OCI-LY1 (cell line): ENCODE data around the gene XRCC6.

Source experiments
- H2AFZ ChIP-seq: fragments of 200-600 bp; sonication (generic), shearing (Covaris generic); 2 replicates; pipeline ENCODE4 v1.6.0; 2014; ENCODE audit warnings: antibody characterized with exemption, mild to moderate bottlenecking, low read length
- H3F3A ChIP-seq: fragments of 200-600 bp; sonication (generic), shearing (Covaris generic); 2 replicates; pipeline ENCODE4 v1.6.0; 2014; ENCODE audit warnings: mild to moderate bottlenecking, antibody characterized with exemption, low read length, moderate library complexity; ENCODE audit not compliant: insufficient read depth
- H3K27ac ChIP-seq: fragments of 200-600 bp; sonication (generic); 2 replicates; pipeline ENCODE4 v1.5.1; 2014; ENCODE audit warnings: low read length, mixed run types, mild to moderate bottlenecking, low read depth; ENCODE audit not compliant: poor library complexity, severe bottlenecking
- H3K27me3 ChIP-seq: fragments of 200-600 bp; sonication (generic); 2 replicates; pipeline ENCODE4 v1.6.0; 2014; ENCODE audit warnings: antibody characterized with exemption, mild to moderate bottlenecking, low read length, moderate library complexity; ENCODE audit not compliant: insufficient read depth
- H3K36me3 ChIP-seq: fragments of 200-600 bp; sonication (generic); 2 replicates; pipeline ENCODE4 v1.6.1; 2014; ENCODE audit warnings: mild to moderate bottlenecking, antibody characterized with exemption, low read length, moderate library complexity, mixed read lengths; ENCODE audit not compliant: insufficient read depth
- H3K4me1 ChIP-seq: fragments of 200-600 bp; sonication (generic); 2 replicates; pipeline ENCODE4 v1.5.1; 2014; ENCODE audit warnings: mild to moderate bottlenecking, low read length, moderate library complexity; ENCODE audit not compliant: insufficient read depth, severe bottlenecking
- H3K4me2 ChIP-seq: fragments of 200-600 bp; sonication (generic), shearing (Covaris generic); 2 replicates; pipeline ENCODE4 v1.6.1; 2014; ENCODE audit warnings: low read length
- H3K4me3 ChIP-seq: fragments of 200-600 bp; sonication (generic); 2 replicates; pipeline ENCODE4 v1.5.1; 2014; ENCODE audit warnings: low read length, low read depth, mild to moderate bottlenecking, mixed read lengths; ENCODE audit not compliant: poor library complexity, severe bottlenecking
- H3K79me2 ChIP-seq: fragments of 200-600 bp; shearing (Covaris generic); 2 replicates; pipeline ENCODE4 v1.6.1; 2016; ENCODE audit warnings: mixed run types, low read length, mixed read lengths; ENCODE audit not compliant: insufficient read depth
- H3K9ac ChIP-seq: fragments of 200-600 bp; sonication (generic), shearing (Covaris generic); 2 replicates; pipeline ENCODE4 v1.6.1; 2014; ENCODE audit warnings: mild to moderate bottlenecking, low read length, mixed read lengths
- H3K9me2 ChIP-seq: fragments of 200-600 bp; sonication (generic), shearing (Covaris generic); 2 replicates; pipeline ENCODE4 v1.6.1; 2014; ENCODE audit warnings: low read depth, mild to moderate bottlenecking, low read length, mixed read lengths
- H3K9me3 ChIP-seq: fragments of 200-600 bp; shearing (Covaris generic); 2 replicates; pipeline ENCODE4 v1.6.1; 2014; ENCODE audit warnings: low read length, mixed read lengths
- H4K20me1 ChIP-seq: fragments of 200-600 bp; sonication (generic), shearing (Covaris generic); 2 replicates; pipeline ENCODE4 v1.6.0; 2016; ENCODE audit warnings: mild to moderate bottlenecking, low read length; ENCODE audit not compliant: insufficient read depth
- EZH2 ChIP-seq: fragments of 200-600 bp; sonication (generic), shearing (Covaris generic); IDR thresholded peaks from 2 replicates; pipeline ENCODE4 v1.8.0; 2017; ENCODE audit warnings: borderline replicate concordance, mixed run types, mild to moderate bottlenecking, antibody characterized with exemption, low read length, moderate library complexity, mixed read lengths
- TF ChIP-seq, protein P1 (sequence below): fragments of 200-600 bp; sonication (generic), shearing (Covaris generic); IDR thresholded peaks from 2 replicates; pipeline ENCODE4 v1.5.1; 2017; ENCODE audit warnings: mild to moderate bottlenecking, antibody characterized with exemption, low read length, moderate library complexity, mixed read lengths

Gene XRCC6

DNA sequence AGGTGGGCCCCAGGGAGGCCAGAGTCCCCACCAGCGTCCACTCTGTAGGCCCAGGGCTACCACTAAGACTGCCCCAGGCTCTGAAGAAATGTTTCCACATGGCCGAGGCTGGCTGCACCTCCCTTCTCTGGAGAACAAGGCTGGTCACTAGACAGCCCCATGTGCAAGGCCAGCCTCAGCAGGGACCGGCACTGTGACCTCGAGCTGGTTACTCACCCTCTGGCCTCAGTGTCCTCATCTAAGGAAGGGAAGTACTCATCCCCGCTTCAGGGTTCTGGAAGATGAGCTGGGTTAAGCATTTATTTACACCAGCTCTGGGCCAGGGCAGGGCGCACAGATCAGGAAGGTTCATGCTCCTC, 41.1 kb upstream of the XRCC6 start:
- no peaks in the 10 kb centered on the region for H3K4me1 ChIP-seq
- H3K27ac ChIP-seq: no peak overlapping the region
- peaks cover 29% of the 10 kb centered on the region for H3K36me3 ChIP-seq
- no peaks in the 10 kb centered on the region for H3K27me3 ChIP-seq
- H3K79me2 ChIP-seq: no peaks in the 10 kb centered on the region
- no peak overlapping the region for H3K9ac ChIP-seq
- H3K9me3 ChIP-seq: no peaks in the 10 kb centered on the region
- H2AFZ ChIP-seq: no peak overlapping the region
- H4K20me1 ChIP-seq: no peaks in the 10 kb centered on the region
- no peaks in the 10 kb centered on the region for H3K9me2 ChIP-seq
- TF ChIP-seq EZH2: no peak
- TF ChIP-seq, protein P1, sequence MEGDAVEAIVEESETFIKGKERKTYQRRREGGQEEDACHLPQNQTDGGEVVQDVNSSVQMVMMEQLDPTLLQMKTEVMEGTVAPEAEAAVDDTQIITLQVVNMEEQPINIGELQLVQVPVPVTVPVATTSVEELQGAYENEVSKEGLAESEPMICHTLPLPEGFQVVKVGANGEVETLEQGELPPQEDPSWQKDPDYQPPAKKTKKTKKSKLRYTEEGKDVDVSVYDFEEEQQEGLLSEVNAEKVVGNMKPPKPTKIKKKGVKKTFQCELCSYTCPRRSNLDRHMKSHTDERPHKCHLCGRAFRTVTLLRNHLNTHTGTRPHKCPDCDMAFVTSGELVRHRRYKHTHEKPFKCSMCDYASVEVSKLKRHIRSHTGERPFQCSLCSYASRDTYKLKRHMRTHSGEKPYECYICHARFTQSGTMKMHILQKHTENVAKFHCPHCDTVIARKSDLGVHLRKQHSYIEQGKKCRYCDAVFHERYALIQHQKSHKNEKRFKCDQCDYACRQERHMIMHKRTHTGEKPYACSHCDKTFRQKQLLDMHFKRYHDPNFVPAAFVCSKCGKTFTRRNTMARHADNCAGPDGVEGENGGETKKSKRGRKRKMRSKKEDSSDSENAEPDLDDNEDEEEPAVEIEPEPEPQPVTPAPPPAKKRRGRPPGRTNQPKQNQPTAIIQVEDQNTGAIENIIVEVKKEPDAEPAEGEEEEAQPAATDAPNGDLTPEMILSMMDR: no peak
- H3K4me3 ChIP-seq: no peak overlapping the region
- H3K4me2 ChIP-seq: no peak overlapping the region
- no peaks in the 10 kb centered on the region for H3F3A ChIP-seq

DNA sequence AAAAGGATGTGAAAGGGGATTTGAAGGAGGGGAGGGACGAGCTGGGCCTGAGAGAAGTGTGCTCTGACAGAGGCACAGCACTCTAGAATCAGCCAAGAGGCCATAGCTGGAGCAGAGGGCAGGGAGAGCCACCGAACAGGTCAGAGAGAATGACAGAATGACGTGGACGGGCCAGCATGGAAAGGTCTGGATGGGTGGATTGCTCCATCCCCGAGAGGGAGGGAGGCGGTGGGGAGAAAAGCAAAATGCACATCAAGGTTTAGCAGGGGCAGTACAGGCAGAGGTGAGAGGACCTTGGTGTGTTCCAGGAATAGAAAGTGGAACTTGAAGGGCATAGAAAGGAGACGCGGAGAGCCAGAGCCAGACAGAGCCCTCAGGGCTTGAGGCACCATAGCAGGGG, 38.4 kb upstream of the XRCC6 start:
- Histone ChIP-seq H3K4me1 (peaks cover 4% of the 10 kb centered on the region), H3K27ac (no peak overlapping the region), H3K9ac (no peak overlapping the region), H3K9me2 (no peaks in the 10 kb centered on the region), H3K27me3 (no peaks in the 10 kb centered on the region), H3K9me3 (no peaks in the 10 kb centered on the region), H3K4me2 (no peak overlapping the region), H3K4me3 (no peak overlapping the region), H2AFZ (no peak overlapping the region), H3F3A (no peaks in the 10 kb centered on the region), H3K36me3 (peaks cover 21% of the 10 kb centered on the region; the same call in 1 of the 2 replicates), H4K20me1 (no peaks in the 10 kb centered on the region), H3K79me2 (no peaks in the 10 kb centered on the region)
- TF ChIP-seq, protein P1: no peak
- TF ChIP-seq EZH2: no peak

DNA sequence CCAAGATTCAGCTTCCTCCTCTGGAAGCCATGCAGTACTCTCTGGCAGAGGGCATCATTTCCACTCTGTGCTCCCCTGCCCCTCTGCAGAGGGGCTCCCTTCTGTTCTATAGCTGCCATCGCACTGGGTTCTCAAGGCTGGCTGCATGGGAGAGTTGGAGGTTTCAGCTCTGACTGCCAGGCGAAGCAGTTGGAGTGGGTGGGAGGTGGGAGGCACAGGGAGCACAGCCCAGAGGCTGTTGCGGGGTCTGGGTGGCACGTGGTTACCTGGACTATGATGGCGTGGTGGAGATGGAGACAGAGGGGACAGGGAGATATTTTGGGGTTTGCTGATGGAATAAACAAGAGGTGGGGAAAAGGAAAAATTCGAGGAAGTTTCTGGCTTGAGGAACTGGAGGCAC, 36.2 kb upstream of the XRCC6 start:
- H3K27ac ChIP-seq: no peak overlapping the region
- H3F3A ChIP-seq: no peaks in the 10 kb centered on the region
- H3K27me3 ChIP-seq: no peaks in the 10 kb centered on the region
- H3K36me3 ChIP-seq: peaks cover 21% of the 10 kb centered on the region; the same call in 1 of the 2 replicates
- no peak overlapping the region for H3K4me3 ChIP-seq
- no peak overlapping the region for H3K9ac ChIP-seq
- no peaks in the 10 kb centered on the region for H3K9me2 ChIP-seq
- H3K4me2 ChIP-seq: no peak overlapping the region
- no peak overlapping the region for H2AFZ ChIP-seq
- TF ChIP-seq, protein P1: no peak
- no peaks in the 10 kb centered on the region for H3K79me2 ChIP-seq
- H3K9me3 ChIP-seq: no peaks in the 10 kb centered on the region
- no peaks in the 10 kb centered on the region for H4K20me1 ChIP-seq
- H3K4me1 ChIP-seq: peaks cover 18% of the 10 kb centered on the region
